Bronchial epithelial cell (primary cell): ENCODE measurements around the gene CASP6. TPM values are rescaled to one million over a fixed set of nuclear protein-coding genes. Genes with fewer than 3 reads are reported as not detected.

Experiments
- DNase-seq: peaks from one replicate; pipeline ENCODE4 v3.0.0-alpha.2; 2010; ENCODE audit warnings: low read depth
- FAIRE-seq: peaks from 2 replicates; lab custom pipeline; 2011; peaks lifted over from hg19 to GRCh38; lab: Jason Lieb, UNC
- H3K27me3 ChIP-seq: 2 replicates; pipeline ENCODE4 v1.5.1; 2011; ENCODE audit warnings: low read length; ENCODE audit not compliant: control insufficient read depth, insufficient read depth
- H3K36me3 ChIP-seq: 2 replicates; pipeline ENCODE4 v1.5.1; 2011; ENCODE audit warnings: low read length; ENCODE audit not compliant: control insufficient read depth, insufficient read depth
- H3K4me3 ChIP-seq: 2 replicates; pipeline ENCODE4 v1.5.1; 2011; ENCODE audit warnings: mild to moderate bottlenecking, low read depth, low read length, control low read depth
- total RNA-seq: library from RNA; depleted of rRNA; stranded (reverse); fragments of >200 nt; gene quantifications from 2 replicates; pipeline ENCODE4 v1.2.1, GENCODE V29; 2014
- TF ChIP-seq, protein P1 (sequence below): IDR thresholded peaks from 2 replicates; pipeline ENCODE4 v1.5.1; 2011; ENCODE audit warnings: mild to moderate bottlenecking, moderate library complexity, low read length, control low read depth, inconsistent platforms; ENCODE audit not compliant: insufficient read depth, severe bottlenecking

CASP6 gene
- total RNA-seq, 1 donor from 2014 or later = 54.0 TPM

DNA sequence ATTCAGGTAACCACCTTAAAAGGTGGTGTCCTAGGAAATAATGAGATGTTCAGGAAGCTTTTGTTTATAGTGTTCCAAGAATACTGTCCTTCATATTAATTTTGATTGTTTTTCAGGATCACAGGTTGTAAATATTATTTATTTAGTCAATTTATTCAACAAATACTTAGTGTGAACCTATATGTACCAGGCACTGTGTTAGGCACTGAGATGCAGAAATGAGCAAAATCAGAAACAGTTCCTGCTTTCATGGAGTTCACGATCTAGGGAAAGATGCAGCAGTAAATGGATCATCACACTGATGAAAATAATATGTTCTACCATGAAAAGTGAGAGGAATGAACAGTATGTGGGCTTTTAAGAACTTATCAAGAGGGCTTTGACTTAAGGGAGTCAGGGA is 44.9 kb upstream of the CASP6 start:
- FAIRE-seq = peak; percentile 7
- TF ChIP-seq, protein P1, sequence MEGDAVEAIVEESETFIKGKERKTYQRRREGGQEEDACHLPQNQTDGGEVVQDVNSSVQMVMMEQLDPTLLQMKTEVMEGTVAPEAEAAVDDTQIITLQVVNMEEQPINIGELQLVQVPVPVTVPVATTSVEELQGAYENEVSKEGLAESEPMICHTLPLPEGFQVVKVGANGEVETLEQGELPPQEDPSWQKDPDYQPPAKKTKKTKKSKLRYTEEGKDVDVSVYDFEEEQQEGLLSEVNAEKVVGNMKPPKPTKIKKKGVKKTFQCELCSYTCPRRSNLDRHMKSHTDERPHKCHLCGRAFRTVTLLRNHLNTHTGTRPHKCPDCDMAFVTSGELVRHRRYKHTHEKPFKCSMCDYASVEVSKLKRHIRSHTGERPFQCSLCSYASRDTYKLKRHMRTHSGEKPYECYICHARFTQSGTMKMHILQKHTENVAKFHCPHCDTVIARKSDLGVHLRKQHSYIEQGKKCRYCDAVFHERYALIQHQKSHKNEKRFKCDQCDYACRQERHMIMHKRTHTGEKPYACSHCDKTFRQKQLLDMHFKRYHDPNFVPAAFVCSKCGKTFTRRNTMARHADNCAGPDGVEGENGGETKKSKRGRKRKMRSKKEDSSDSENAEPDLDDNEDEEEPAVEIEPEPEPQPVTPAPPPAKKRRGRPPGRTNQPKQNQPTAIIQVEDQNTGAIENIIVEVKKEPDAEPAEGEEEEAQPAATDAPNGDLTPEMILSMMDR = no peak
- DNase-seq = no peak
- H3K36me3 ChIP-seq = no peaks in the 10 kb centered on the region
- no peaks in the 10 kb centered on the region for H3K27me3 ChIP-seq
- H3K4me3 ChIP-seq = no peak overlapping the region

DNA sequence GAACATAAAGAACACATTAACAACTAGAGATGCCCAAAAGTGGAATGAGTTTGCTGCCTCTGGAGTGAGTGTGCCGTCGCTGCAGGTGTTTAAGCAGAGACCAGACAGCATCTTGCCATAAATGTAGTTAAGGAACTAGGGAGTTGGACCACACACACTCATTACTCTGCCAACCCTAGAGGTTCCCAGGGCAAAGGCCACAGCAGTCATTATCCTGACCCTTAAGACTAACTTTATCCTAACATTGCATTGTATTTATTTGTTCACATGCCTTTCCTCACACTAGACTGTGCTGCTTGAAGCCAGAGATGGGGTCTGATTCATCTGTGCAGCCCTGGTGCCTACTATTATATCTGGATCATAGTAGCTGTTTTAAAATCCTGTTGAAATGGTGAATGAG is 43.5 kb upstream of the CASP6 start:
- no peaks in the 10 kb centered on the region for H3K36me3 ChIP-seq
- no peak for FAIRE-seq
- TF ChIP-seq, protein P1 = no peak

DNA sequence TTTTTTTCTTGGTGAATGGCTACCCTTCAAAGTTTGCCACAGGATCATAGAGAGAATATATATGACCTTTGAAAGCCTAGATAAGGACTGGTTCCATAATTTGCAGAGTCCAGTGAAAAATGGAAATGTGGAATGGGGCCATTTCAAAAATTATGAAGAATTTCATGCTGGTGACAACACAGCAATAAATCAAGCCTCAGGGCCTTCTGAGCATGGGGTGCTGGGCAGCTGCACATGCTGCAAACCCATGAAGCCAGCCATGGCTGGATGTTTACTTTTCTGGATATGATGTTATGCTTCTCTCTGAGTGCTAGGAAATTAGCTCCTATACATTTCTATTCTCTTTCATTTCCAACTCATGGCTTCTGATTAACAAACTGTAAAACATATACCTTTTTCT is 42.6 kb upstream of the CASP6 start:
- H3K4me3 ChIP-seq = no peak overlapping the region
- DNase-seq (no peak), FAIRE-seq (no peak)
- TF ChIP-seq, protein P1 = no peak
- H3K27me3 ChIP-seq = no peaks in the 10 kb centered on the region
- H3K36me3 ChIP-seq = no peaks in the 10 kb centered on the region

More for the DNA sequence above, 43.5 kb upstream of the CASP6 start:
- Histone ChIP-seq H3K27me3 (no peaks in the 10 kb centered on the region), H3K4me3 (no peak overlapping the region)
- no peak for DNase-seq

- TF ChIP-seq, protein P1 = no peak
- Histone ChIP-seq H3K4me3 (no peak overlapping the region), H3K27me3 (no peaks in the 10 kb centered on the region), H3K36me3 (no peaks in the 10 kb centered on the region)
- FAIRE-seq = no peak
- DNase-seq = peak; percentile 29
Measured at GRCh38 chr4:109739547-109739946, 36.3 kb upstream of the CASP6 start.

DNA sequence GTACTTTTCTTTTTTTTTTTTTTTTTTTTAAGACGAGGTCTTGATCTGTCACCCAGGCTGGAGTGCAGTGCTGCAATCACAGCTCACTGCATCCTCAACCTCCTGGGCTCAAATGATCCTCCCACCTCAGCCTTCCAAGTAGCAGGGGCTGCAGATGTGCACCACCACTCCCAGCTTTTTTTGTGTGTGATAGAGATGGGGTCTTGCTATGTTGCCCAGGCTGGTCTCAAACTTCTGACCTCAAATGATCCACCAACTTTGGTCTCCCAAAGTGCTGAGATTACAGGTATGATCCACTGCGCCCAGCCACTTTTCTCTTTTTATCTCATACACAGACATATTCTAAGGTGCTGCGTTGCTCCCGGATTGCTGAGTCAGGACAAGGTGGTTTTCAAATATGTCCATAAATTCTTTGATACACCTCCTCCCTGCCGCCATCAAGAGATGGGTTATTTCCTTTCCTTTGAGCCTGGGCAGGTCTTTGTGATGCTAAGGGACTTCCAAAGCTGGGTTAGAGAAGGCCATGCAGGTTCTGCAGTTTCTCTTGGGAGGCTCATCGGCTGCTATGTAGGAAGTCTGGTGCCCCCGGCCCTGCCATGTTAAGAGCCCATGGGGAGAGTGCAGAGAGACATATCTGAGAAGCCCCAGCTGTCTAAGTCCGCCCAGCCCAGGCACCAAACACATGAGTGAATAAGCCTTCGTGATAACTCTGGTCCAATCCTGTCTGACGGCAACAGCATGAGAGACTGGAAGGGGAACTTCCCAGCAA is 35.0 kb upstream of the CASP6 start:
- Histone ChIP-seq H3K27me3 (no peaks in the 10 kb centered on the region), H3K36me3 (no peaks in the 10 kb centered on the region), H3K4me3 (no peak overlapping the region)
- TF ChIP-seq, protein P1 = no peak
- DNase-seq (no peak), FAIRE-seq (no peak)
